Mesenchymal stem cell (in vitro differentiated cells and primary cell): ENCODE measurements around the gene MDP1.

ENCODE experiments used
- DNase-seq: peaks from one replicate; pipeline ENCODE4 v3.0.0-alpha.2; 2013
- H2AFZ ChIP-seq: one replicate; pipeline ENCODE4 v1.6.1; 2013; ENCODE audit warnings: low read depth, mild to moderate bottlenecking, control low read depth, inconsistent platforms, low read length, moderate library complexity
- H2AK5ac ChIP-seq: 2 replicates; pipeline ENCODE4 v1.6.1; 2013; ENCODE audit warnings: low read length, moderate library complexity, mild to moderate bottlenecking, inconsistent platforms; ENCODE audit not compliant: severe bottlenecking
- H2BK120ac ChIP-seq: one replicate; pipeline ENCODE4 v1.6.1; 2013; ENCODE audit warnings: low read depth, mild to moderate bottlenecking, inconsistent platforms, low read length, moderate library complexity
- H2BK12ac ChIP-seq, 2 experiments: one replicate each; pipeline ENCODE4 v1.6.1; 2013; ENCODE audit warnings: inconsistent platforms in 2 of 2, low read length in 2 of 2, mild to moderate bottlenecking in 2 of 2, moderate library complexity in 2 of 2, control low read depth in 1 of 2
- H2BK15ac ChIP-seq: one replicate; pipeline ENCODE4 v1.6.1; 2013; ENCODE audit warnings: mild to moderate bottlenecking, low read depth, inconsistent platforms; ENCODE audit not compliant: poor library complexity, severe bottlenecking
- H2BK5ac ChIP-seq: 2 replicates; pipeline ENCODE4 v1.6.1; 2013; ENCODE audit warnings: low read depth, mild to moderate bottlenecking, low read length, control low read depth, inconsistent platforms; ENCODE audit not compliant: poor library complexity, severe bottlenecking
- H3K14ac ChIP-seq, 2 experiments: one replicate each; pipeline ENCODE4 v1.6.1; 2013; ENCODE audit warnings: inconsistent platforms in 2 of 2, low read length in 2 of 2, control low read depth in 1 of 2, mild to moderate bottlenecking in 1 of 2, moderate library complexity in 1 of 2
- H3K18ac ChIP-seq, 2 experiments: one replicate each; pipeline ENCODE4 v1.6.1; 2013; ENCODE audit warnings: inconsistent platforms in 2 of 2, low read length in 2 of 2, control low read depth in 1 of 2, low read depth in 1 of 2, mild to moderate bottlenecking in 1 of 2
- H3K23ac ChIP-seq, 2 experiments: one replicate each; pipeline ENCODE4 v1.6.1; 2013; ENCODE audit warnings: inconsistent platforms in 2 of 2, low read length in 2 of 2, mild to moderate bottlenecking in 2 of 2, moderate library complexity in 2 of 2, control low read depth in 1 of 2
- H3K27ac ChIP-seq: 2 replicates; pipeline ENCODE4 v1.5.1; 2013; ENCODE audit warnings: mild to moderate bottlenecking, moderate library complexity, low read length, control low read depth, inconsistent platforms; ENCODE audit not compliant: poor library complexity, severe bottlenecking
- H3K27me3 ChIP-seq, 2 experiments: 2 replicates each; pipeline versions ENCODE4 v1.6.1 to v1.7.0; 2013; ENCODE audit warnings: low read length in 2 of 2, mild to moderate bottlenecking in 2 of 2, moderate library complexity in 2 of 2, control low read depth in 1 of 2, inconsistent platforms in 1 of 2; ENCODE audit not compliant: control insufficient read depth in 1 of 2, insufficient read depth in 1 of 2
- H3K36me3 ChIP-seq, 2 experiments: 2 replicates each; pipeline versions ENCODE4 v1.6.1 to v1.7.0; 2013; ENCODE audit warnings: low read length in 2 of 2, control low read depth in 1 of 2, inconsistent platforms in 1 of 2, low read depth in 1 of 2, mild to moderate bottlenecking in 1 of 2; ENCODE audit not compliant: insufficient read depth in 2 of 2, control insufficient read depth in 1 of 2
- H3K4ac ChIP-seq, 2 experiments: one replicate each; pipeline ENCODE4 v1.6.1; 2013; ENCODE audit warnings: inconsistent platforms in 2 of 2, low read length in 2 of 2, mild to moderate bottlenecking in 2 of 2, moderate library complexity in 2 of 2, control low read depth in 1 of 2, low read depth in 1 of 2
- H3K4me1 ChIP-seq: 2 replicates; pipeline ENCODE4 v1.6.1; 2013; ENCODE audit warnings: low read depth, low read length, control low read depth; ENCODE audit not compliant: control insufficient read depth, insufficient read depth
- H3K4me2 ChIP-seq: 2 replicates; pipeline ENCODE4 v1.6.1; 2013; ENCODE audit warnings: low read length, mild to moderate bottlenecking, inconsistent platforms; ENCODE audit not compliant: poor library complexity, severe bottlenecking
- H3K4me3 ChIP-seq, 2 experiments: 2 replicates each; pipeline versions ENCODE4 v1.5.1 to v1.7.0; 2013; ENCODE audit warnings: low read length in 2 of 2, mild to moderate bottlenecking in 2 of 2, control low read depth in 1 of 2, low read depth in 1 of 2; ENCODE audit not compliant: insufficient read depth in 1 of 2
- H3K79me1 ChIP-seq: replicated peaks from 2 replicates; pipeline ENCODE4 v1.6.1; 2013; ENCODE audit warnings: mild to moderate bottlenecking, control low read depth, low read length, inconsistent platforms; ENCODE audit not compliant: poor library complexity, severe bottlenecking
- H3K9ac ChIP-seq: 2 replicates; pipeline ENCODE4 v1.7.0; 2013; ENCODE audit warnings: mild to moderate bottlenecking, low read length, moderate library complexity
- H3K9me3 ChIP-seq: 2 replicates; pipeline ENCODE4 v1.7.0; 2013; ENCODE audit warnings: mild to moderate bottlenecking, low read length; ENCODE audit not compliant: control insufficient read depth
- H4K8ac ChIP-seq: one replicate; pipeline ENCODE4 v1.6.1; 2013; ENCODE audit warnings: inconsistent platforms, mild to moderate bottlenecking, low read length, moderate library complexity
- H4K91ac ChIP-seq: one replicate; pipeline ENCODE4 v1.6.1; 2013; ENCODE audit warnings: mild to moderate bottlenecking, low read length, inconsistent platforms
- WGBS: methylation state at CpG from one replicate; pipeline ENCODE4 v1.1.7; 2013; ENCODE audit warnings: mixed read lengths; 5-methylcytosine and 5-hydroxymethylcytosine counted together

Gene MDP1

GRCh38 chr14:24197056-24197450 is 18.8 kb downstream of the MDP1 start:
- Histone ChIP-seq H2BK5ac (no peak overlapping the region), H2BK120ac (no peak overlapping the region), H3K14ac (no peak overlapping the region), H3K4me2 (peak overlapping the region; percentile 39), H3K27ac (no peak overlapping the region), H3K36me3 (peaks cover 20 to 31% of the 10 kb centered on the region in 2 experiments), H2AFZ (no peak overlapping the region), H4K8ac (no peak overlapping the region), H2BK12ac (no peak overlapping the region), H3K27me3 (no peaks in the 10 kb centered on the region), H4K91ac (no peak overlapping the region), H3K79me1 (peaks cover 31% of the 10 kb centered on the region), H2BK15ac (no peak overlapping the region), H3K4me1 (peaks cover 9% of the 10 kb centered on the region), H3K9me3 (peaks cover 3% of the 10 kb centered on the region), H3K4ac (no peak overlapping the region), H3K4me3 (peak overlapping the region in 1 of 2 experiments; percentile 3), H3K9ac (no peak overlapping the region), H2AK5ac (no peak overlapping the region), H3K18ac (no peak overlapping the region), H3K23ac (no peak overlapping the region)
- no peak for DNase-seq
- WGBS = 90% methylated on average over 1 of the region's 2 CpGs

GRCh38 chr14:24196071-24197055 is 19.5 kb downstream of the MDP1 start:
- Histone ChIP-seq H3K27me3 (no peaks in the 10 kb centered on the region), H4K8ac (peak overlapping the region; percentile 64), H3K4me3 (peak overlapping the region; percentile 82 to 94), H3K79me1 (peaks cover 29% of the 10 kb centered on the region), H2AK5ac (peak overlapping the region; percentile 29), H2BK15ac (peak overlapping the region; percentile 19), H3K4ac (peak overlapping the region; percentile 14 to 79), H3K9ac (peak overlapping the region; percentile 100), H2AFZ (peak overlapping the region; percentile 83), H3K4me1 (peaks cover 9% of the 10 kb centered on the region), H4K91ac (peak overlapping the region; percentile 44), H2BK5ac (no peak overlapping the region), H3K27ac (peak overlapping the region; percentile 82), H3K36me3 (peaks cover 20 to 34% of the 10 kb centered on the region in 2 experiments), H3K4me2 (peak overlapping the region; percentile 68), H3K9me3 (no peaks in the 10 kb centered on the region), H3K23ac (no peak overlapping the region), H2BK12ac (no peak overlapping the region), H2BK120ac (no peak overlapping the region), H3K18ac (peak overlapping the region in 1 of 2 experiments; percentile 41), H3K14ac (peak overlapping the region in 1 of 2 experiments; percentile 72)
- 31% methylated on average over 26 of the region's 33 CpGs for WGBS
- peak; percentile 46 for DNase-seq

GRCh38 chr14:24195186-24196070 is 20.4 kb downstream of the MDP1 start, which contains the start of gene TM9SF1:
Gene TM9SF1 (minus strand): TSS chr14:24195441. CDS start chr14:24195019, 422 bp downstream.
- Histone ChIP-seq H3K14ac (peak within 1 kb of the TSS in 1 of 2 experiments; percentile 93), H3K23ac (no peak within 1 kb of the TSS), H2BK12ac (peak within 1 kb of the TSS; percentile 21 to 59), H3K4me2 (peak within 1 kb of the TSS; percentile 68), H4K91ac (peak within 1 kb of the TSS; percentile 99), H3K36me3 (peaks cover 23 to 35% of the 10 kb centered on the region in 2 experiments), H3K18ac (peak within 1 kb of the TSS; percentile 98 to 99), H2AK5ac (peak within 1 kb of the TSS; percentile 29), H3K4me1 (peaks cover 9% of the 10 kb centered on the region), H3K79me1 (peaks cover 30% of the 10 kb centered on the region), H2BK120ac (peak within 1 kb of the TSS; percentile 94), H3K9ac (peak within 1 kb of the TSS; percentile 100), H3K9me3 (no peaks in the 10 kb centered on the region), H2AFZ (peak within 1 kb of the TSS; percentile 83), H2BK15ac (peak within 1 kb of the TSS; percentile 93), H3K4me3 (peak within 1 kb of the TSS; percentile 82 to 94), H3K4ac (peak within 1 kb of the TSS; percentile 95 to 98), H3K27me3 (no peaks in the 10 kb centered on the region), H3K27ac (peak within 1 kb of the TSS; percentile 86), H4K8ac (peak within 1 kb of the TSS; percentile 90), H2BK5ac (peak within 1 kb of the TSS; percentile 91)
- peak; percentile 91 for DNase-seq
- under 1% methylated on average over 77 of the region's 89 CpGs for WGBS
